IPS DF 4.7 (cell line): ENCODE measurements around the gene TAF1L.

Experiments
- DNase-seq: peaks from one replicate; pipeline ENCODE4 v3.0.0-alpha.2; 2013; ENCODE audit warnings: low spot score; ENCODE audit errors: extremely low read depth

The TAF1L gene

DNA sequence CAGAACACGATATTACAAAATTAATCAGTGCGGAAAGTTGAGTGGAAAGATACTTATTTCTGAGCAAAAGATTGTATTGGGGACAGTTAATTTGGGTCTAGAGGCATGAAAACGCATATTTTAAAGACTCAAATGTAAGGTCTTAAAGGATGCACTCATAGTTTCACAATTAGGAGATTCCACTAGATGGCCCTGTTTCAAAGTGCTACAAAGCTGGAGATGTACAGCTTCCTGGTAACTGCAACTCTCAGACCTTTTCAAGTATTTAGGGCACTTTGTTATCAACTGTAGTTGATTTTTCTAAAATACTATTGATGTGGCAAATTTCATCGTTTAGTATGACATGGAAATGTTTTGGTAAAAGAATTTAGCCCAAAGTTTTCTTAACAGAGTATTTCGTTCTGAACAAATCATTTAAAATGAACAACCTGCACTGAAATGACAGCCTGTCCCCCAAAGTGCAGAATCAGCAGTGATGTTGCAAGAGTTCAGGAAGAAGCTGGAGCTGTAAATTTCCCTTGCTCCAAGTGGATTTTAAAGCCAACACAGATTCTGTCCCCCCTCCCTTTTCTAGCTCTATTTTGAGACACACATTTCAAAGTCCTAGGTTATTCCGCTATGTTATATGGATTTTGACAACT is 46.3 kb downstream of the TAF1L start:
- DNase-seq: no peak

GRCh38 chr9:32587901-32588300 is 47.6 kb downstream of the TAF1L start:
- DNase-seq: no peak

DNA sequence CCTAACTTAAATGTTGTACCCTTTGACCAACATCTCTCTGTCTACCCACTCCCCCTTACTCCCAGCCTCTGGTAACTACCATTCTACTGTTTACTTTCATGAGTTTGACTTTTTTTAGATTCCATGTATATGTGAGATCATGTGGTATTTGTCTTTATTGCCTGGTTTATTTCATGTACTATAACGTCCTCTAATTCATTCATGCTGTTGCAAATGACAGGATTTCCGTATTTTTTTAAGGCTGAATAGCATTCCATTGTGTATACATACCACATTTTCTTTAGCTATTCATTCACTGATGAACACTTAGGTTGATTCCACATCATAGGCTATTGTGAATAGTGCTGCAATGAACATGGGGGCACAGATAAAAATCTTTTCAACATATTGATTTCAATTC is 50.7 kb downstream of the TAF1L start:
- no peak for DNase-seq

DNA sequence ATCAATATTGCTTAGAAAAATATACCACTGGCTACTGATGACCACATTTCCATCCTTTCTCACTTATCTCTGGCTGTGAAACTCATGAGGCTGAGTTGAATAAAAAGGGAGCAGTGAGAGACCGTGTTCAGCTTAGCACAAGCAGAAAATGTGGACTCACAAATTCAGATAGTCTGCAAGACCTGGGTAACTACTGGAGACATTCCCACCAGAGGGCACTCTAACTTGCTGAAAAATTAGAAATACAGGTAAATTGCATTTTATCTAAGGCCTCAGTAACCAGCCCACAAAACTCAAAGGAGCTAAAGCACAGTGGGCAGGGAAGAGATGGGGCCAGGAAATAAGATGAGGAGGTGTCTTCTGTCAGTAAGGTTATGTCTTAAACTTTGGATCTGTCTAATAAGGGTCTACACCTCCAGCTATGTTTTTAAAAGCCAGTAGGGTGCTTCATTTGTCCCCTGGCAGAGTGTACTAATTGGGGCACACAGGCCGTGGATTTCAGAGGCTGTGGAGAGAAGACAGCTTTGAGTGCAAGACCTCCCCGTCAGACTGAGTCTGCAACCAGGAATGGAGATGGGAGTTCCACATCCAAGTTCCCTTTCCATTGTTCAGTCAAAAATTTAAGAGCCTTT is 53.8 kb downstream of the TAF1L start:
- DNase-seq: no peak

- DNase-seq: no peak
Measured at GRCh38 chr9:32580631-32581300, 54.7 kb downstream of the TAF1L start.

DNA sequence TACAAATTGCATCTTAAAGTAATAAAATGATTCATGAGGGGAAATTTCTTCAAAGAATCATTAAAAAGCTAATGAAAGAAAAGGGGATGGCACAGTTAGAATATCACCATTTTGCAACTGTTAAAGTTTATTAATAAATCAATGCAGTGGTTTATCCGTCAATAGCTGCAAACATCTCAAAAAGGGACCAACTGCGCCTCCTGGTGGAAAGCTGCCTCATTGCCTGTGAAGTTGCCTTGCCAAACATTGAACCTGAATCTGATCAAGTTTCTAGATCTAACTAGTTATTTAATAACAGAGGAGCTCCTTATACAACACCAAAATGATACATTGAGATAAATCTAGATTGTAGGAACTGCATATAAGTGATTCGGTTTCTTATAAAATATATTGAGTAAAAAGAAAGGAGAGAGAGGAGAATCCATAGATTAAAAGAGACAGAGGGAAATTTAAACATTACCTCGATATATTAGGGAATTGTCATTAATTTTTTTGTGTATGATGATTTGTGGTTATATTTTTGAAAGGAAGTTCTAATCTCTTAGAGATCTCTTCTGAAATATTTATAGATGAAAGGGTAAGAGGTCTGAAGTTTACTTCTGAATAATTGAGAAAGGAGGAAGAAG is 55.6 kb downstream of the TAF1L start:
- DNase-seq: no peak
